ENCODE results near the gene PPA1.
"Not testable (repeated sequence)": the region's sequence is repeated elsewhere in the genome, so short reads cannot be mapped to it uniquely, and the experiment has no call there.

The PPA1 gene

DNA sequence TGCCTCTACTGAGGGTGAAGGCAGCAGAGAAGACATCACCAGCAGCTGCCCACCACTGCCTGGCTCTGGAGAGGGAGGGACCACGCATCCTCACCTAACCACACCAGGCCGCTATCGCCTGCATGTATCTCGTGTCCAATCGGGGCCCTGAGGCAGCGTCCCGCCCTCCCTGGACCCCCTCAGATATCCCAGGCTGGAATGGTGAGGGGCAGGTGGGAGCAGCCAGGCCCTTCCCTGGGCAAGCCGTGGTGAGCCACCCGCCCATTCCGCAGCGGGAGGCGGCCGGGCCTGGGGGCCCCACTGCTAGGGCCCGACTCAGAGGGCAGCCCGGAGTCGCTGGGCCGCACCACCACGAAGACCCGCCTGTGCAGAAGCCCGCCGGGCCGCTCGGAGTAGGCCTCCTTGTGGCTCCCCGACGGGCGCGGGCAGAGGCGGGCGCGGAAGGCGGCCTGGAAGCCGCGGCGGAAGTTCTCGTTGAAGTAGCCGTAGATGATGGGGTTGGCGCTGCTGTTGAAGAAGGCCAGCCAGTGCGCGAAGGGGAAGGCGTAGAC lies 21.6 kb upstream of the PPA1 start:
- DNase-seq, result no peak

- no peak for DNase-seq
Measured at GRCh38 chr10:70253878-70254765, 20.9 kb upstream of the PPA1 start.

DNA sequence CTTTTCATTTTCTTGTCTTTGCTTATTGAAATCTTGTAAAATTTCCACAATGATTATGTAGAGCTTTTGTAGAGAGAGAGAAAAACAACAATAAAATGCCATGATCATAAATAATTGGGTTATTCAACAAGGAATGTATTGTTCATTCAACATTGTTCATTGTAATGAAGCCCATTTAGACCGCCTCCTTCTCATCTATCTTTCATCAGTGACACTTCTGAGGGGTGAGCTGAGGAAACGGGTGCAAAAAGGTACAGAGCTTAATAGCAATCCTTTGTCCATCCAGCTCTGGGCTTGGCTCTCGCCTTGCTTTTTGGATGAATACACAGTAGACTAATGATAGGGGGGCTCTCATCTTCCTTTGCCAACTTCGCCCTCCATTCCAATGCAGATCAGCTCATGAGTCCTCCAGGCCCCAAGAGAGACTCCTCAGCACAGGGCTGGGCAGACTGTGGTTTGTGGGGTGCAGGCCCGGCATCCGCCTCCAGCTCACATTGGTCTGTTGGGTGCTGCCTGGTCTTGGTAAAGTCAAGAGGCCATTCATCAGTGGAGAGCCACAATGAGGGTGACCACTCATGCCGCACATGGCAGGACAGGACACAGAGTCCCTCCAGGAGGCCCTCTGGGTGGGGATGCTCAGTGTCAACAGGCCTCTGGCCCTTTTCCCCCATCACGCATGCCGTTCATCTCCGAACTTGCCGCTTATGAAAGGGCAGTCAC lies 17.9 kb upstream of the PPA1 start:
- DNase-seq, result no peak

DNA sequence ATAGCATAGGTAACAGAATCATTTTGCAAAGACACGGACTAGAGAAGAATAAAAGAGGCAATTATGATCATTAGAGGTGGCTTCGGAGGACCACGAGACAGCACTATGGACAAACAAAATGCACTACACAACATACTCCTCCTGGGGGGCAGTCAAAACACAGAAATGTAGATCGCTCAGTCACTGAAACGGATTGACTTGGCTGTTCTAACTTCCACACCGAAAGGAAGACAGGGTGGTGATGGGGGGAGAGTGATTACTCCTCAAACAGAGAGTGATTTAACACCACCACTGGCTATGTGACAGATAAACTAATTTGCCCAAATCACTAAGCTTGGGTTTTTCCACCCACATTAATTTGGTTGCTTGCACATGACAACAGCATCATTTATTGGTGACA lies 14.1 kb upstream of the PPA1 start:
- DNase-seq, result no peak

DNA sequence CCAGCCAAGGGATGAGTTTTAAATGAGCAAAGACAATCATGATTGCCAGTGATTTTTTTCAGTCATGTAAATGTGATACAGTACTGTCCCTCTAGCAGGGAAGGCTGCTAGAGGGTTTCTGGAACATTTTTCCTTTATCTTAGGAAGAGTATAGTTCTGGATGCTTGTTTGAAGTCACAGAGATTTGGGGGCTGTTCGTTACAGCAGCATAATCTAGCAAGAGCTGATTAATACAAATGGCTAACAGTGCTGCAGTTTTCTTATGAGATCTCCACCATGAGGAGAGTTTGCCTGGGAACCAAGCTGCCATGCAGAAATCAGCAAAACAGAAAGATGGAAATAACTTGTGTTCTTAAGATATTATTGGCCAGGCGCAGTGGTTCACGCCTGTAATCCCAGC lies 7.9 kb upstream of the PPA1 start:
- no peak for DNase-seq

GRCh38 chr10:70239986-70240385 lies 6.8 kb upstream of the PPA1 start:
- not testable (repeated sequence) for DNase-seq

- not testable (repeated sequence) for DNase-seq
Measured at GRCh38 chr10:70239077-70239976, 6.1 kb upstream of the PPA1 start.

DNA sequence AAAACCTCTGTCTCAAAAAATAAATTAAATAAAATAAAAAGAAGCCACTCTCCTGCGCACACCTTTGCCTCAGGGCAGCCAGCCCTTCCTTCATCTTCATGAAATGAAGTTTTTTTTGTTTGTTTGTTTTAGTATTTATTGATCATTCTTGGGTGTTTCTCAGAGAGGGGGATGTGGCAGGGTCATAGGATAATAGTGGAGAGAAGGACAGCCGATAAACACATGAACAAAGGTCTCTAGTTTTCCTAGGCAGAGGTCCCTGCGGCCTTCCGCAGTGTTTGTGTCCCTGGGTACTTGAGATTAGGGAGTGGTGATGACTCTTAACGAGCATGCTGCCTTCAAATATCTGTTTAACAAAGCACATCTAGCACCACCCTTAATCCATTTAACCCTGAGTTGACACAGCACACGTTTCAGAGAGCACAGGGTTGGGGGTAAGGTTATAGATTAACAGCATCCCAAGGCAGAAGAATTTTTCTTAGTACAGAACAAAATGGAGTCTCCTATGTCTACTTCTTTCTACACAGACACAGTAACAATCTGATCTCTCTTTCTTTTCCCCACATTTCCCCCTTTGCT lies 4.8 kb upstream of the PPA1 start:
- DNase-seq, result not testable (repeated sequence)

GRCh38 chr10:70234668-70235447 lies 1.6 kb upstream of the PPA1 start:
- no peak for DNase-seq

DNA sequence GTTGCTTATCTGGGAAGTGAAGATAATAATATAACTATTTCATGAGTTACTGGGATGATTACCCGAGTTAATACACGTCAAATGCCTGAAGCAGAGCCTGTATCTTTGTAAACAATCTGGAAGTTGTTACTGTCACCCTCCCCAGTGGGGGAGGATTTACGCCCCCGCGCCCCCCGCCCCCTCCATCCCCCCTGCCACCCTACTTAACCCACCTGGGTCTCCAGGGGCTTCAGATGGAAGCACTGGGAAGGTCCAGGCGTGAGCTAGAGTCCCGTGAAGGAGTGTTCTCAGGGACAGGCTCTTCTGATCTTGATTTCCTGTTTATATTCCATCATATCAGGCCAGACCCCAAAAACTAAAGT lies 691 bp upstream of the PPA1 start:
- no peak for DNase-seq

GRCh38 chr10:70232859-70233108 lies 445 bp downstream of the PPA1 start:
- DNase-seq, result no peak

GRCh38 chr10:70232155-70232858 lies 922 bp downstream of the PPA1 start:
- DNase-seq, result no peak

DNA sequence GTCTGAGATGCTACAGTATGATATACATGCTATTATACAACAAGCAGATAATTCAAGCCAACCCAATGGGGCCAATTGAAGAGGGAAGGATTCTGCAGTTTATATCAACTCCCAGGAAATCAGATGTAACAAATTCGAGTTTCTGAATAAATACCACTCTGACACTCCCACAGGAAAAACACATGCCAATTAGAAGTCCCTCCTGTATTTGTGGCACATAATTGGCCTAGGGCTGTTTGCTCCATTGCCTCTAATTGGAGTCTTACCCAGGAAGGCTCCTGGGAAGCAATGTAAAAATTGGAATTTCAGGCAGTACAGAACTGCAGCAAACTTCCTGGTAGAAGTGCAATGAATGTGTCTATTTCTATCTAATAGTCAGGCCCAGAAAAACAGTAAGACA lies 4.7 kb downstream of the PPA1 start:
- DNase-seq, result no peak

- no peak for DNase-seq
Measured at GRCh38 chr10:70227548-70228320, 5.5 kb downstream of the PPA1 start.

- no peak for DNase-seq
Measured at GRCh38 chr10:70223728-70224127, 9.5 kb downstream of the PPA1 start.

- DNase-seq, result not testable (repeated sequence)
Measured at GRCh38 chr10:70222811-70223447, 10.3 kb downstream of the PPA1 start.

DNA sequence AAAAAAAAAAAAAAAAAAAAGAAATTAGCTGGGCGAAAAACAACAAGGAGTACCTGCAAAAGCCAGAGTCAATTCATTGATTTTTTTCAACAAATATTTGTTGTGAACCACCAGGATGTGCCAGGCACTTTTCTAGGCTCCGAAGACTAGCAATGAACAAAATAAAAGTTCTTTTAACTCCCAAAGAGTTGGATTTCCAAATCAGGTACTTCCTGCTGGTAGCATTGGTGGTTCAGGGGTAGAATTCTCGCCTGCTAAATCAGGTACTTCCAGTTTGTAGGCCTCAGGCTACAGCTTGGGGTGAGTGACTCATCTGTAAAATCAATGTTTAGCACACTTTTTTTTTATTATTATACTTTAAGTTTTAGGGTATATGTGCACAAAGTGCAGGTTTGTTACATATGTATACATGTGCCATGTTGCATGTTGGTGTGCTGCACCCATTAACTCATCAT lies 10.9 kb downstream of the PPA1 start:
- no peak for DNase-seq

- no peak for DNase-seq
Measured at GRCh38 chr10:70221030-70221429, 12.2 kb downstream of the PPA1 start.

DNA sequence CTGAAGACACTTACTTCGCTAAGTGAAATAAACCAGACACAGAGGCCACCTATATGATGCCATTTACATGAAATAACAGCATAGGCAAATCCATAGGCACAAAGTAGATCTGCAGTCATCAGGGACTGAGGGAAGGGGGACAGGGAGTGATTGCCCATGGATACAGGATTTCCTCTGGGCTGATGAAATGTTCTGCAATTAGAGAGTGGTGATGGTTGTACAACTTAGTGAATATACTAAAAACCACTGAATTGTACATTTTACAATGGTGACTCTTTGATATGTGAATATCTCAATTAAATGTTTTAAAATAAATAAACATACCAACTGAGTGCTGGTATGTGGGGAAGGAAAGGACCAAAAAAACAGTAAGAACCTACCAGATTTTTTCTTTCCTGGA lies 20.4 kb downstream of the PPA1 start:
- DNase-seq, result no peak

DNA sequence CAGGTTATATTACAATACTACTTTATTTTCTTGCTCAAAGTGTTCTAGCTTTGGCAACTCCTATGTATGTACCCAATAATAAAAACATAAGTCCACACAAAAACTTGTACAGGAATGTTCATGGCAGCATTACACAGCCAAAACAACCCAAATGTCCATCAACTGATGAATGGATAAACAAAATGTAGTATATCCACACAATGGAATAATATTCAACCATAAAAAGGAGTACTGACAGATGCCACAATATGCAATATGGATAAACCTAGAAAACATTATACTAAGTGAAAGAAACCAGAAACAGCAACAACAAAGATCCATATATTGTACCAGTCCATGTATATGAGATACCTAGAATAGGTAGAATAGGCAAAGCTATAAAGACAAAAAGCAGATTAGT lies 21.0 kb downstream of the PPA1 start:
- DNase-seq, result no peak

Measured in bone marrow (tissue), 2 donors.